Measurements from ENCODE around the gene DNM3.

Gene DNM3

GRCh38 chr1:171995573-171995972, 154.3 kb downstream of the DNM3 start:
- Histone ChIP-seq H3K9me3 (ENCODE audit: low read length) (no peaks in the 10 kb centered on the region), H3K9ac (ENCODE audit: low read length) (no peak overlapping the region), H4K20me1 (ENCODE audit: insufficient read depth, low read length) (no peaks in the 10 kb centered on the region), H2AFZ (ENCODE audit: low read length) (no peak overlapping the region), H3K9me2 (ENCODE audit: low read depth, low read length) (no peaks in the 10 kb centered on the region), H3K4me2 (ENCODE audit: low read length) (no peak overlapping the region), H3K79me2 (ENCODE audit: insufficient read depth, low read length) (no peaks in the 10 kb centered on the region), H3F3A (ENCODE audit: insufficient read depth, low read length) (no peaks in the 10 kb centered on the region), H3K27ac (ENCODE audit: low read depth, low read length, poor library complexity, severe bottlenecking) (no peak overlapping the region), H3K27me3 (ENCODE audit: insufficient read depth, low read length) (no peaks in the 10 kb centered on the region), H3K4me3 (ENCODE audit: low read depth, low read length, poor library complexity, severe bottlenecking) (no peak overlapping the region), H3K4me1 (ENCODE audit: insufficient read depth, low read length, severe bottlenecking) (no peaks in the 10 kb centered on the region), H3K36me3 (ENCODE audit: insufficient read depth, low read length) (no peaks in the 10 kb centered on the region)
- TF ChIP-seq EZH2 (IDR thresholded peaks at IDR 0.05; ENCODE audit: borderline replicate concordance, low read length) (no peak), CTCF (IDR thresholded peaks at IDR 0.05; ENCODE audit: low read length) (no peak)

DNA sequence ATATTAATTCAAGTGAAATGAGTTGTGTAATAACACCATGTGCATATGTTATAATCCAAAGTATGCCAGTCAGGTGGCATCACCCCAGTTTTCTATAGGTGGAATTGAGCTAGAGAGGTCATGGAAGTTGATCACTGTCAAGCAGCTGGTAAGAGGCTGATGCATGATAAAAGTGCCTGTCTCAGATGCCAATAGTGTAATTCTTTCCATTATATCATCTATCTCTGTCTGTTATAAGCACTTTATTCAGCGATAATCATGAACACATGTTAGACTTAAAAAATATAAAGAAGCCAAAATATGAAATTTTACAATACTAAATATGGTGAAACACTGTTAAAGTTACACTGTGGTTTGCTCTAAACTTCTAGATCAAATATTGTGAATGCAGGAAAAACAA, 156.6 kb downstream of the DNM3 start:
- H3K4me1 ChIP-seq (ENCODE audit: insufficient read depth, low read length, severe bottlenecking): no peaks in the 10 kb centered on the region
- no peak overlapping the region for H3K4me3 ChIP-seq (ENCODE audit: low read depth, low read length, poor library complexity, severe bottlenecking)
- no peak overlapping the region for H3K4me2 ChIP-seq (ENCODE audit: low read length)
- no peaks in the 10 kb centered on the region for H3K9me2 ChIP-seq (ENCODE audit: low read depth, low read length)
- H3K36me3 ChIP-seq (ENCODE audit: insufficient read depth, low read length): no peaks in the 10 kb centered on the region
- TF ChIP-seq EZH2 (IDR thresholded peaks at IDR 0.05; ENCODE audit: borderline replicate concordance, low read length) (no peak), CTCF (IDR thresholded peaks at IDR 0.05; ENCODE audit: low read length) (no peak)
- no peak overlapping the region for H3K27ac ChIP-seq (ENCODE audit: low read depth, low read length, poor library complexity, severe bottlenecking)
- H3K27me3 ChIP-seq (ENCODE audit: insufficient read depth, low read length): no peaks in the 10 kb centered on the region
- H3F3A ChIP-seq (ENCODE audit: insufficient read depth, low read length): no peaks in the 10 kb centered on the region
- no peaks in the 10 kb centered on the region for H3K9me3 ChIP-seq (ENCODE audit: low read length)
- no peak overlapping the region for H2AFZ ChIP-seq (ENCODE audit: low read length)
- no peak overlapping the region for H3K9ac ChIP-seq (ENCODE audit: low read length)
- no peaks in the 10 kb centered on the region for H4K20me1 ChIP-seq (ENCODE audit: insufficient read depth, low read length)
- no peaks in the 10 kb centered on the region for H3K79me2 ChIP-seq (ENCODE audit: insufficient read depth, low read length)

DNA sequence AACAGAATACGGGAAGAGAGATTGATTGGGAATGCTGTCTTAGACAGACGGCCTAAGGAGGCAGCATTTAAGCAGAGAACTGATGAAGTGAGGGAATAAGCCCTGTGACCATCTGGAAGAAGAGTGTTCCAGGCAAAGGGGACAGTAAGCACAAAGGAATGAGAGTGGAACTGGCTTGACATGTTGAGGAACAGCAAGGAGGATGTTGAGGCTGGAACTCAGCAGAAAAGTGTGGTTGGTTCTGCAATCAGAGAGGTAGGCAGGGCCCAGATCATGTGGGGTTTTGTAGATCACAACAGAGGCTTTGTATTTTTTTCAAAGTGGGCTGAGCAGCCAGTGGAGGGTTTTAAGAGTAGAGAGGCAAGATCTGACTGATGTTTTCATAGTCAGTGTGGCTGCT, 157.4 kb downstream of the DNM3 start:
- no peaks in the 10 kb centered on the region for H3K9me3 ChIP-seq (ENCODE audit: low read length)
- no peaks in the 10 kb centered on the region for H3K27me3 ChIP-seq (ENCODE audit: insufficient read depth, low read length)
- no peak overlapping the region for H3K9ac ChIP-seq (ENCODE audit: low read length)
- H3K79me2 ChIP-seq (ENCODE audit: insufficient read depth, low read length): no peaks in the 10 kb centered on the region
- no peaks in the 10 kb centered on the region for H4K20me1 ChIP-seq (ENCODE audit: insufficient read depth, low read length)
- no peak overlapping the region for H2AFZ ChIP-seq (ENCODE audit: low read length)
- no peak overlapping the region for H3K27ac ChIP-seq (ENCODE audit: low read depth, low read length, poor library complexity, severe bottlenecking)
- H3K4me2 ChIP-seq (ENCODE audit: low read length): no peak overlapping the region
- no peaks in the 10 kb centered on the region for H3K4me1 ChIP-seq (ENCODE audit: insufficient read depth, low read length, severe bottlenecking)
- no peaks in the 10 kb centered on the region for H3F3A ChIP-seq (ENCODE audit: insufficient read depth, low read length)
- no peaks in the 10 kb centered on the region for H3K36me3 ChIP-seq (ENCODE audit: insufficient read depth, low read length)
- no peaks in the 10 kb centered on the region for H3K9me2 ChIP-seq (ENCODE audit: low read depth, low read length)
- H3K4me3 ChIP-seq (ENCODE audit: low read depth, low read length, poor library complexity, severe bottlenecking): no peak overlapping the region
- TF ChIP-seq CTCF (IDR thresholded peaks at IDR 0.05; ENCODE audit: low read length) (no peak), EZH2 (IDR thresholded peaks at IDR 0.05; ENCODE audit: borderline replicate concordance, low read length) (no peak)

All from OCI-LY1 (cell line).